ENCODE data around the gene S100PBP.

DNA sequence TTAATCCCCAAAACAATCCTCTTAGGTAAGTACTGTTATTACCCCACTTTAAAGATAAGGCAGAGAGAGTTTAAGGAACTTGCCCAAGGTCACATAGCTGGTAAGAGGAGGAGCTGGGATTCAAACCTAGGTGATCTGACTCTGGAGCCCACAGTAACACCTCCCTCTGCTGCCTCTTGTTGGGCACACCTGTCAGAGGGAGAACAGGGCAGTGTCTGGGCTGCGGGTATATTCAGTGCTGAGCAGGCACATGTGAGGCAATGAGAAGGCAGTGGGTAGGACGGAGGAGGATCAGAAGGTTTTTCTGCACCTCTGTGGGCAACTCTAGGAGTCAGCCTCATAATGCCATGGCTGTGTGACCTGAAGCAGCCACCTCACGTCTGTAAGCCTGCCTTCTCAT is 70.7 kb downstream of the S100PBP start:
- TF ChIP-seq, protein P1, sequence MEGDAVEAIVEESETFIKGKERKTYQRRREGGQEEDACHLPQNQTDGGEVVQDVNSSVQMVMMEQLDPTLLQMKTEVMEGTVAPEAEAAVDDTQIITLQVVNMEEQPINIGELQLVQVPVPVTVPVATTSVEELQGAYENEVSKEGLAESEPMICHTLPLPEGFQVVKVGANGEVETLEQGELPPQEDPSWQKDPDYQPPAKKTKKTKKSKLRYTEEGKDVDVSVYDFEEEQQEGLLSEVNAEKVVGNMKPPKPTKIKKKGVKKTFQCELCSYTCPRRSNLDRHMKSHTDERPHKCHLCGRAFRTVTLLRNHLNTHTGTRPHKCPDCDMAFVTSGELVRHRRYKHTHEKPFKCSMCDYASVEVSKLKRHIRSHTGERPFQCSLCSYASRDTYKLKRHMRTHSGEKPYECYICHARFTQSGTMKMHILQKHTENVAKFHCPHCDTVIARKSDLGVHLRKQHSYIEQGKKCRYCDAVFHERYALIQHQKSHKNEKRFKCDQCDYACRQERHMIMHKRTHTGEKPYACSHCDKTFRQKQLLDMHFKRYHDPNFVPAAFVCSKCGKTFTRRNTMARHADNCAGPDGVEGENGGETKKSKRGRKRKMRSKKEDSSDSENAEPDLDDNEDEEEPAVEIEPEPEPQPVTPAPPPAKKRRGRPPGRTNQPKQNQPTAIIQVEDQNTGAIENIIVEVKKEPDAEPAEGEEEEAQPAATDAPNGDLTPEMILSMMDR (IDR thresholded peaks at IDR 0.05), result no peak
- TF ChIP-seq POLR2A (IDR thresholded peaks at IDR 0.05), result no peak

Measured in Peyer's patch (tissue), 4 donors.